ENCODE measurements around the gene RASSF5. TPM values are rescaled to one million over a fixed set of nuclear protein-coding genes. Genes with fewer than 3 reads are reported as not detected.
"Not testable (repeated sequence)": the region's sequence is repeated elsewhere in the genome, so short reads cannot be mapped to it uniquely, and the experiment has no call there.

Gene RASSF5
- total RNA-seq, 4 donors from 2014 or later, result 4.6 to 14.0 (median 7.8) TPM

DNA sequence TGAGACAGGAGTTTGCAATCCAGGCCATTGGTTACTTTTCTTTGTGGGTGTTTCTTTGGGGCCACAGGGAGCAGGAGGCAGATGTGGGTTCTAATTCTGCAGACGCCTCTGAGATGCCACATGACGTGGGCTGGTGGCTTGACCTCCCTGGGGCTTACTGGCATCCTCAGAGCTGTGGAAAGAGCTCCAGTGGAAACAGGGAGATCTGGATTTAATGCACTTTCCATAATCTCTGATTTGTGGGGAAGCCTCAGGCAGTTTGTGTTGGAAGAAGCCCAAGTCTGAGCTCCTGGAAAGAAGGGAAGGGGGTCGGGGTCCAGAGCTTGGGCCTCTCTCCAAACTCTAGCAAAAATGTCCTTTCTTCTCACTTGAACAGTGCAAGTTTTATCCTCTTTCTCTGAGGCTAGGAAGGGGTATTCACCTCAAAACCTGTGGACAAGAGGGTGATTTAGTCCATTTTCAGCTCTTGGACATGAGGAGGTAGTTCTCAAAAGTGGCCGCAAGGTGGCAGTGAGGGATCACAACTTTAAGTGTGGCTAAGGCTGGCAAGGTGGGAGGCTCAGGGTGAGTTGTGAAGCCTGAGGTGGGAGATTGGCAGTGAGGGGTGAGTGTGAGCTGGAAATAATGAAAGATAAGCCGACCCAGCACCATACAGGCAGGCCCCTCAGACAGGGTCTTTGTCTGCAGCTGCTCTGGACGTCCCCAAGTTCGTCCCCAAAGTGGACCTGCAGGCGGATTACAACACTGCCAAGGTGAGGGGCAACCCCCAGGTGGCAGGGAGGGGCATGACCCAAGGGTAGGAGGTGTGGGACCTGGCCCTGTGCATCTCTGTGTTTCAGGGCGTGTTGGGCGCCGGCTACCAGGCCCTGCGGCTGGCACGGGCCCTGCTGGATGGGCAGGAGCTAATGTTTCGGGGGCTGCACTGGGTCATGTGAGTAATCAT lies 27.9 kb upstream of the RASSF5 start:
- no peak overlapping the region for H3K4me3 ChIP-seq
- 75% methylated on average over 14 of the region's 14 CpGs; no CpG with 5 or more reads in 1 of the 2 donors for WGBS, 2 donors (ENCODE audit: low coverage in 1 of 2)
- no peak overlapping the region for H3K27ac ChIP-seq
- peaks cover 0 to 8% (median 0%) of the 10 kb centered on the region in 4 donors for H3K36me3 ChIP-seq
- peak; percentile 70 for DNase-seq
- intact Hi-C loops (cut with DNase I; ENCODE audit: low total_unique reads), result loop anchor here (5.0 kb wide), 2 partner anchors 1042 to 1262 kb away; no protein-coding TSS in a partner anchor
- TF ChIP-seq, protein P1, sequence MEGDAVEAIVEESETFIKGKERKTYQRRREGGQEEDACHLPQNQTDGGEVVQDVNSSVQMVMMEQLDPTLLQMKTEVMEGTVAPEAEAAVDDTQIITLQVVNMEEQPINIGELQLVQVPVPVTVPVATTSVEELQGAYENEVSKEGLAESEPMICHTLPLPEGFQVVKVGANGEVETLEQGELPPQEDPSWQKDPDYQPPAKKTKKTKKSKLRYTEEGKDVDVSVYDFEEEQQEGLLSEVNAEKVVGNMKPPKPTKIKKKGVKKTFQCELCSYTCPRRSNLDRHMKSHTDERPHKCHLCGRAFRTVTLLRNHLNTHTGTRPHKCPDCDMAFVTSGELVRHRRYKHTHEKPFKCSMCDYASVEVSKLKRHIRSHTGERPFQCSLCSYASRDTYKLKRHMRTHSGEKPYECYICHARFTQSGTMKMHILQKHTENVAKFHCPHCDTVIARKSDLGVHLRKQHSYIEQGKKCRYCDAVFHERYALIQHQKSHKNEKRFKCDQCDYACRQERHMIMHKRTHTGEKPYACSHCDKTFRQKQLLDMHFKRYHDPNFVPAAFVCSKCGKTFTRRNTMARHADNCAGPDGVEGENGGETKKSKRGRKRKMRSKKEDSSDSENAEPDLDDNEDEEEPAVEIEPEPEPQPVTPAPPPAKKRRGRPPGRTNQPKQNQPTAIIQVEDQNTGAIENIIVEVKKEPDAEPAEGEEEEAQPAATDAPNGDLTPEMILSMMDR (IDR thresholded peaks at IDR 0.05), result peak; percentile 73 to 80 (median 79)
- TF ChIP-seq POLR2AphosphoS5 (IDR thresholded peaks at IDR 0.05), result no peak
- no peak for TF ChIP-seq POLR2A (IDR thresholded peaks at IDR 0.05)
- no peak for TF ChIP-seq EP300 (IDR thresholded peaks at IDR 0.05; ENCODE audit: low read depth)
- no peaks in the 10 kb centered on the region for H3K4me1 ChIP-seq
- in situ Hi-C loops (cut with MboI; ENCODE audit: low pct_ligation_motif_present in 1 of 4, low pct_unique_long_range_greater_than_20kb in 1 of 4, low sequenced_read_pairs in 3 of 4), result loop anchor here (10.0 to 25.0 kb wide), 2 partner anchors 105 to 108 kb away; no protein-coding TSS in a partner anchor
- no peaks in the 10 kb centered on the region for H3K9me3 ChIP-seq
- H3K27me3 ChIP-seq, result no peaks in the 10 kb centered on the region

DNA sequence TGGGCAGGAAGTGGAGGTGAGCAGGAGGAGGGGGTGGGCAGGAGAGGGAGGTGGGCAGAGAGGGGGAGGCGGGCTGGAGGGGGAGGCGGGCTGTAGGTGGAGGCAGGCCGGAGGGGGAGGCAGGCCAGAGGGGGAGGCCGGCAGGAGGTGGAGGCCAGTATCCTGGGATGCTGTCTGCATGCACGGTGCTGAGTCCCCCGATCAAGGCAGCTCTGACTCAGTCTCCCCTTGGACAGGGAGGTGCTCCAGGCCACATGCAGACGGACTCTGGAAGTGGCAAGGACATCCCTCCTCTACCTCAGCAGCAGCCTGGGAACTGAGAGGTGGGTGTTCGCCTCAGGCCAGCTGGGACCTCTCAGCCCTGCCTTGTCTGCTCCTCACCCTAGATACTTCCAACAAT lies 27.1 kb upstream of the RASSF5 start:
- intact Hi-C loops (cut with DNase I; ENCODE audit: low total_unique reads) (loop anchor here (5.0 kb wide), 1 partner anchor 1043 kb away; no protein-coding TSS in a partner anchor), in situ Hi-C loops (cut with MboI; ENCODE audit: low pct_ligation_motif_present in 1 of 4, low pct_unique_long_range_greater_than_20kb in 1 of 4, low sequenced_read_pairs in 3 of 4) (loop anchor here (10.0 to 25.0 kb wide), 2 partner anchors 105 to 107 kb away; no protein-coding TSS in a partner anchor)
- H3K9me3 ChIP-seq, result no peaks in the 10 kb centered on the region
- H3K27ac ChIP-seq, result no peak overlapping the region
- no peaks in the 10 kb centered on the region for H3K27me3 ChIP-seq
- no peaks in the 10 kb centered on the region for H3K4me1 ChIP-seq
- no peak for DNase-seq
- H3K36me3 ChIP-seq, result peaks cover 0 to 8% (median 0%) of the 10 kb centered on the region in 4 donors
- WGBS, 2 donors (ENCODE audit: low coverage in 1 of 2), result 91% methylated on average over 8 of the region's 8 CpGs; no CpG with 5 or more reads in 1 of the 2 donors
- no peak overlapping the region for H3K4me3 ChIP-seq
- no peak for TF ChIP-seq POLR2A (IDR thresholded peaks at IDR 0.05)
- TF ChIP-seq POLR2AphosphoS5 (IDR thresholded peaks at IDR 0.05), result no peak
- TF ChIP-seq EP300 (IDR thresholded peaks at IDR 0.05; ENCODE audit: low read depth), result no peak
- TF ChIP-seq, protein P1 (IDR thresholded peaks at IDR 0.05), result no peak

DNA sequence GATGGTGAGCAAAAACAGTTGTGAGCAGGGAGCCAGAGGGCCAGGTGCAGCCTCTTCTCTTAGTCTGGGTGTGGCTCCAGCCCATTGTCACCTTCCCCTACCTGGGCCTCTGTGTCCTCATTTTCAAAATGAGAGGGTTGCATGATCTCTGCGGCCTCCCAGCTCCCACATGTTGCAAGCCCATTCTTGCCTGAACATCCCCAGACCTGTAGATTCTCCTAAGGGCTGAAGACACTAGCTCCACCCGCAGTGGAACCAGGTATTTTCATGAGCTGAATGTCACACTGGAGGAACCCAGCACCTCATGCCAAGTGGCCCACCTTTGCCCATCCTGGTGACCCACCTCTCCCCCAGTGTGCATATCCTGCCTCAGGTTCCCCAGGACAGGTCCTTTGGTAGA lies 24.7 kb upstream of the RASSF5 start:
- Histone ChIP-seq H3K4me1 (peaks cover 0 to 3% (median 0%) of the 10 kb centered on the region in 4 donors), H3K4me3 (no peak overlapping the region), H3K27me3 (no peaks in the 10 kb centered on the region), H3K36me3 (no peaks in the 10 kb centered on the region), H3K27ac (no peak overlapping the region), H3K9me3 (no peaks in the 10 kb centered on the region)
- DNase-seq, result no peak
- TF ChIP-seq EP300 (IDR thresholded peaks at IDR 0.05; ENCODE audit: low read depth) (no peak), POLR2AphosphoS5 (IDR thresholded peaks at IDR 0.05) (no peak), POLR2A (IDR thresholded peaks at IDR 0.05) (no peak)
- TF ChIP-seq, protein P1 (IDR thresholded peaks at IDR 0.05), result no peak
- 86 to 100% methylated on average over 1 to 2 of the region's 2 CpGs for WGBS, 2 donors (ENCODE audit: low coverage in 1 of 2)
- in situ Hi-C loops (cut with MboI; ENCODE audit: low pct_ligation_motif_present in 1 of 4, low pct_unique_long_range_greater_than_20kb in 1 of 4, low sequenced_read_pairs in 3 of 4) (loop anchor here (10.0 to 25.0 kb wide), 2 partner anchors 102 to 105 kb away; no protein-coding TSS in a partner anchor), intact Hi-C loops (cut with DNase I; ENCODE audit: low total_unique reads) (loop anchor here (5.0 kb wide), 1 partner anchor 1045 kb away; no protein-coding TSS in a partner anchor)

DNA sequence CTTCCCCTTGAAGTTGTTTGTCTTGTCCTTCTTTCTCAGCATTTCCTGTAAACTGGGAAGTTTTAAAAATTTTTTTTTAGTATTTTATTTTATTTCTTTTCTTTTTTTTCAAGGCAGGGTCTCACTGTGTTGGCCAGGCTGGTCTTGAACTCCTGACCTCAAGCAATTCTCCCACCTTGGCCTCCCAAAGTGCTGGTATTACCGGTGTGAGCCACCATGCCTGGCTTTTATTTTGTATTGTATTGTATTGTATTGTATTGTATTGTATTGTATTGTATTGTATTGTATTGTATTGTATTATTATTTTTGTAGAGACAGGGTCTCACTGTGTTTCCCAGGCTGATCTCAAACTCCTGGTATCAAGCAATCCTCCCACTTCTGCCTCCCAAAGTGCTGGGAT lies 23.5 kb upstream of the RASSF5 start:
- not testable (repeated sequence) for H3K4me1 ChIP-seq, H3K36me3 ChIP-seq, H3K27ac ChIP-seq, H3K27me3 ChIP-seq, H3K9me3 ChIP-seq, H3K4me3 ChIP-seq, DNase-seq
- intact Hi-C loops (cut with DNase I; ENCODE audit: low total_unique reads) (loop anchor here (5.0 kb wide), 1 partner anchor 1047 kb away; no protein-coding TSS in a partner anchor), in situ Hi-C loops (cut with MboI; ENCODE audit: low pct_ligation_motif_present in 1 of 4, low pct_unique_long_range_greater_than_20kb in 1 of 4, low sequenced_read_pairs in 3 of 4) (loop anchor here (10.0 to 25.0 kb wide), 2 partner anchors 101 to 103 kb away; no protein-coding TSS in a partner anchor)
- 93% methylated on average over 1 of the region's 1 CpG; no CpG with 5 or more reads in 1 of the 2 donors for WGBS, 2 donors (ENCODE audit: low coverage in 1 of 2)

Measured in transverse colon (tissue), 4 donors.